RWPE1 (cell line): Measurements from ENCODE around the gene EEPD1.

Experiments used
- CTCF ChIA-PET: fragments of 350-600 bp; sonication (Branson Sonifier 250); formaldehyde crosslinking; extraction: SDS; loops from one replicate; lab custom pipeline; 2021; lab: Yijun Ruan, JAX
- POLR2A ChIA-PET: fragments of 400-600 bp; formaldehyde crosslinking; extraction: SDS; loops from one replicate; lab custom pipeline; 2020; ENCODE audit warnings: antibody characterized with exemption; ENCODE audit not compliant: low non-redundant PET; lab: Yijun Ruan, JAX
- DNase-seq: peaks from one replicate; pipeline ENCODE4 v3.0.0; 2012; ENCODE audit warnings: low spot score
- H3K27ac ChIP-seq: fragments of 450-650 bp; 2 replicates; pipeline ENCODE4 v1.5.1; 2017
- TF ChIP-seq, protein P1 (sequence below): fragments of 450-650 bp; conservative IDR thresholded peaks from 2 replicates; pipeline ENCODE4 v1.5.1; 2017; ENCODE audit warnings: low read depth, mild to moderate bottlenecking

The EEPD1 gene

DNA sequence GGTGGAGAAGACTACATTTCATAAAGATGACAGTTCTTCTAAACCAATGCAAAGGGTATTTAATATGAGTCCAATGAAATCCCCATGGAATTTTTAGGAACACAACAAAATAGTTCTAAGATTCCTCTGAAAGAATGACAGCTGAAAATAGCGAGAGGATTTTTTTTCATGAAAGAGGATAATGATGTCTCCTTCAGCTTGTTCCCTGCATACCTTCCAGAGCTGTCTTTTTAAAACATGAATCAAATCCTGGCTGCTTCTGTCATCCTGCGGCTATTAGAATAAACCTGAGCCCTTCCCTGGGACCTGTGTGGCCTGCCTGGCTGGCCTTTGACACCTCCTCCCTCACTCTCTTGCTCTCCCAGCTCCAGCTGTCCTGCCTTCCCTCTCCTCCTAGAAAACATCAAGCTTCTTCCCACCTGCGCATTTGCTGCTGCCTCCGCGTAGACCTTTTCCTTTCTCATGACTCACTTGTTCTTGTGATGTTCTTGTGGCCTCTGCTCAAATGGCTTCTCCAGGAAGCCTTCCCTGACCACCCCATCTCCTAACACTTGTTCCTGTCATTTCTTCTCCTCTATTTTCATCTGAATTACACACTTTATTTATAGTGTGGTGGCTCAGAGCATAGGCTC lies 57.4 kb downstream of the EEPD1 start:
- TF ChIP-seq, protein P1, sequence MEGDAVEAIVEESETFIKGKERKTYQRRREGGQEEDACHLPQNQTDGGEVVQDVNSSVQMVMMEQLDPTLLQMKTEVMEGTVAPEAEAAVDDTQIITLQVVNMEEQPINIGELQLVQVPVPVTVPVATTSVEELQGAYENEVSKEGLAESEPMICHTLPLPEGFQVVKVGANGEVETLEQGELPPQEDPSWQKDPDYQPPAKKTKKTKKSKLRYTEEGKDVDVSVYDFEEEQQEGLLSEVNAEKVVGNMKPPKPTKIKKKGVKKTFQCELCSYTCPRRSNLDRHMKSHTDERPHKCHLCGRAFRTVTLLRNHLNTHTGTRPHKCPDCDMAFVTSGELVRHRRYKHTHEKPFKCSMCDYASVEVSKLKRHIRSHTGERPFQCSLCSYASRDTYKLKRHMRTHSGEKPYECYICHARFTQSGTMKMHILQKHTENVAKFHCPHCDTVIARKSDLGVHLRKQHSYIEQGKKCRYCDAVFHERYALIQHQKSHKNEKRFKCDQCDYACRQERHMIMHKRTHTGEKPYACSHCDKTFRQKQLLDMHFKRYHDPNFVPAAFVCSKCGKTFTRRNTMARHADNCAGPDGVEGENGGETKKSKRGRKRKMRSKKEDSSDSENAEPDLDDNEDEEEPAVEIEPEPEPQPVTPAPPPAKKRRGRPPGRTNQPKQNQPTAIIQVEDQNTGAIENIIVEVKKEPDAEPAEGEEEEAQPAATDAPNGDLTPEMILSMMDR, result no peak
- ChIA-PET POLR2A (no interaction called here), CTCF (no interaction called here)
- H3K27ac ChIP-seq, result no peak overlapping the region
- DNase-seq, result no peak

DNA sequence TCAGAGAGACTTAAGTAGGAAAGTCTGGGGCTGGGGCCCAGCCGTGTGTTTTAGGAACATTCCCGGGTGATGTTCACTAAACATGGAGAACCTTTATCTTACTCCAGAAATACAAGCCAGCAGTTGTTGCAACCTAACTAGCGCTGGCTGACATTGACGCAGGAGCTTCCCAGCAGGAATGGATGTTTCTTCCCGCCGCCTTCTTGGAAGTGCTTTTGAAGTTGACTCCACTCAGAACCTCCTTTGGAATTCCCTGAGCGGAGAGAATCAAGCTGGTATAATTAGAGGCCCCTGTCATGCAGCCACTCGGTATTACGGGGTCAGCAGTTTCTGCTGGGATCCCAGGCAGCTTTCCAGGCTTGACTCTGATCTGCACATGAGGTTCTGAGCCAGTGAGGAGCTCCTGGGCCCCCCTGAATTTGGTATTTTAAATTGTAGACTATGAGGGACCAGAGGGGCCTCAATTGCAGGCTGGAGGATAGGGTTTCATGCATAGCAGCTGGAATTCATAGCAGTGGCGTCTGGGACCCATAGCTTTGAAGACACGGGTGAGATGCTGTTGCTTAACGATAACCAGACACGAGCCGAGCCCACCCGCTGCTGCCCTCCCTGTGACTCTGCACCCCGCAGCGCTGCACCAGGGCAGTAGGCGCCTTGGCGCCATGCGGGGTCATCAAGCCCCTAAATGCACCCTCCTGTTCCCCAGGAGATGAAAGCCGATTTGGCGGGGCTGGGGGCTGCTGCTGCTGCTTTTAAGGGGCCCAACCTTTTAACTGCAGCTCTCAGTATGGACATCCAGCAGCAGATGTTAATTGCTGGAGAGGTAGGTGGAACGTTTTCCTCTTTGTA lies 61.8 kb downstream of the EEPD1 start:
- ChIA-PET POLR2A (no interaction called here), CTCF (interaction anchor here (0.6 to 0.7 kb wide), 2 partner anchors 13 to 52 kb away, joined by 4 to 5 read pairs; no protein-coding TSS in a partner anchor)
- no peak overlapping the region for H3K27ac ChIP-seq
- DNase-seq, result no peak
- TF ChIP-seq, protein P1, result no peak

DNA sequence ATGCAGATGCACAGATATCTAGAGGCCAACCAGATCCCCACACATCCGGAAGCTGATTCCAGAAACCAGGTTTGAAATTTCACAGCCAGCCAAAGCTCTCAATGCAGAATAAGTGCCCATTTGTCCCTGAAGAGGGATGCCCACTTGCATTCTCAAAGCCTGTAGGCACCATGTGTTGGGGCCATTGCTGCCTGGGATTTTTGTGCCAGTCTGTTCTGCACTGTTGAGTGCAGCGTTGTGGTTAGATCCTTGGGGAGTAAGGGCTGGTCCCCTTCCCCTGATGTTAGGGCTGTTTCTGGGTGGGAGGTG lies 62.4 kb downstream of the EEPD1 start:
- CTCF ChIA-PET, result interaction anchor here (0.7 kb wide), 1 partner anchor 52 kb away, joined by 5 read pairs; no protein-coding TSS in a partner anchor
- DNase-seq, result no peak
- no peak overlapping the region for H3K27ac ChIP-seq
- TF ChIP-seq, protein P1, result no peak
- POLR2A ChIA-PET, result no interaction called here

DNA sequence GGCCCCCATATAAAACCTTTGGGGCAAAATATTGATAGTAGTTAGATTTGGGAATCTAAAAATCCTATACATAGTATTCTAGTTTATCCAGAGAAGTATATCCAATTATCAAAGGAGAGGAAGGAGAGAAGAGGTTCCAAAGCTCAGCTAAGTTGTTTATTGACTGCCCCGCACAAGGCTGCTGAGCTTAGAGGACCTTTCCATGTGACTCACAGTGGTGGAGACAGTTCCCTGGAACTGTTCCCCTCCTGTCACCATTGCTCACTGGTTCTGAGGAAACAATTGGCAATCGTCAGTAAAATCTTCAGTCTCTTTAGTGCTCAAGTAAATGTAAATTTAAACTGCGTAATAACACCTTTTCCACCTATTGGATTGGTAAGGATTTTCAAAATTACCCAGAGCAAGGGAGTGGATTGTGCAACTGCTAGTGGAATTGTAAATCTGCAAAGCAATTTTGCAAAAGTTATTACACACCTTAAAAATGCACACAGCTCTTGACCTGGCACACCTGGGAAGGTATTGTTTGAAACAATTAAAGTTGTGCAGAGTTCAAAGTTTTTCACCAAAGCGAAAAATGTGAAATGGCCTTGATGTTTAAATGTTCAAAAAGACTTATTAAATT lies 63.1 kb downstream of the EEPD1 start:
- CTCF ChIA-PET, result no interaction called here
- no peak for DNase-seq
- no peak overlapping the region for H3K27ac ChIP-seq
- POLR2A ChIA-PET, result no interaction called here
- TF ChIP-seq, protein P1, result no peak

DNA sequence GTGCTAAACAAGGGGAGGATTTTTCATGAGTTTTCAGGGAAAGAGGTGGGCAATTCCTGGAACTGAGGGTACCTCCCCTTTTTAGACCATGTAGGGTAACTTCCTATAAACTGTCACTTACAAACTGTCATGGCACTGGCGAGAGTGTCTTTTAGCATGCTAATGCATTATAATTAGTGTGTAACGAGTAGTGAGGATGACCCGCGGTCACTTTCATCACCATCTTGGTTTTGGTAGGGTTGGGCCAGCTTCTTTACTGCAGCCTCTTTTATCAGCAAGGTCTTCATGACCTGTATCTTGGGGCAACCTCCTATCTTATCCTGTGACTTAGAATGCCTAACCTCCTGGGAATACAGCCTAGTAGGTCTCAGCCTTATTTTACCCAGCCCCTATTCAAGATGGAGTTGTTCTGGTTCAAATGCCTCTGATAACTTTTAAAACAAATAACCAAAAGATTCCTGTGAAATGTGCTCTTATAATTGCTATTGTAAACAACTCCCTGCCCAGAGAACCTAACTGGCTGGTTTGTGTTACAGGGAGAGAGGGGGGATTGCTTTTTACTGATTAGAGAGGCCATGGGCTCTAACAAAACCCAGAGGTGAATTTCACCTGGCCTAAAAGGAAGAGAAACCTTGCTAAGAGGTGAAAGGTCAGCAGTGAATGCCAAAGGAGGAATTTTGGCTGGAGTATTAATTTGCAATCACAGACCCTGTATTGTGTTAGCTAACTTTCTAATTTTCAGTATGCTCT lies 64.3 kb downstream of the EEPD1 start:
- H3K27ac ChIP-seq, result no peak overlapping the region
- ChIA-PET CTCF (no interaction called here), POLR2A (no interaction called here)
- TF ChIP-seq, protein P1, result no peak
- no peak for DNase-seq

DNA sequence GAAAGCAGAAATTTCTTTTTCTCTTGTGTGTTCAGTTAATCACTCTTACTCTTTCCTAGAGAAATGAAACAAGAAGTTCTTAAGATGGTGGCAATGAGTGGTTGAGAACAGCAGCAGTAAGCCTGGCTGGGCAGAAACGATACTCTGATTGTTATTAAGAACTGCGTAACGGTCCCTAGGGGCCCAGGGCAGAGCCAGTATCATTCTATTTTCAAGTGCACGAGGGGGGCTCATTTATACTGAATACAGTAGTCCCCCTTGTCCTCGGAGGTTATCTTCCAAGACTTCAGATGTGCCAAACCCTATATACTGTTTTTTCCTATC lies 64.9 kb downstream of the EEPD1 start:
- H3K27ac ChIP-seq, result no peak overlapping the region
- CTCF ChIA-PET, result no interaction called here
- POLR2A ChIA-PET, result no interaction called here
- no peak for DNase-seq
- TF ChIP-seq, protein P1, result no peak
